Measurements from ENCODE around the gene SARDH. TPM values are rescaled to one million over a fixed set of nuclear protein-coding genes. Genes with fewer than 3 reads are reported as not detected.
A peak's percentile ranks its signal among the peaks of the same experiment; 100 is the strongest.

SARDH gene
- total and polyA plus RNA-seq, 2 donors (not counting 1 experiment from before 2014, with no cell fraction given), result 2.5 to 4.8 TPM

DNA sequence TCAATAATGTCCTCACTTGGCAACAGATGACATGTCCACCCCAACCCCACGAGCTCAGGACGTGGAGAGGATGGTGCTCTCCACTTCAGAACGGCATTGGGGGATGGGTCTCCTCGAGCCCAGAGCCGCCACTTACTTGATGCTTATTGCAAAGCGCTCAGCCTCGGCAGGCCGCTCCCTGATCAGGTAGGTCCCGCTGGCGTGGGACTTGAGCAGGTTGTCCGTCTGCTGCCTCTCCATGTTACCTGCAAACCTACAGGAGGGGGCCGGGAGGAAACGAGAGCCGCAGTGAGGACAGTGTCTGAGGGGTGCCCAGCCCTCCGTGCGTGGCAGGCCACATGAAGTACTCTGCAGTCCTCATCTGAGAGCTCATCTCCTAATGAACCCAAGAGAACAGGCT, 36.6 kb upstream of the SARDH start:
- Histone ChIP-seq H3K4me3 (replicated peaks in 1 of 4; ENCODE audit: control extremely low read depth in 1 of 4, insufficient read depth in 1 of 4, low read depth in 3 of 4, low read length in 4 of 4) (no peak overlapping the region), H3K27ac (ENCODE audit: insufficient read depth, low read length) (no peak overlapping the region), H3K4me1 (ENCODE audit: control insufficient read depth, extremely low read depth, insufficient read depth, low read length) (no peaks in the 10 kb centered on the region), H2AFZ (ENCODE audit: low read length) (no peak overlapping the region), H3K79me2 (ENCODE audit: control insufficient read depth, insufficient read depth, low read length) (no peaks in the 10 kb centered on the region), H4K20me1 (ENCODE audit: control insufficient read depth, extremely low read depth, insufficient read depth, low read length) (no peaks in the 10 kb centered on the region), H3K4me2 (ENCODE audit: extremely low read depth, insufficient read depth, low read length) (no peak overlapping the region), H3K9me3 (ENCODE audit: control insufficient read depth, insufficient read depth, low read depth, low read length) (no peaks in the 10 kb centered on the region), H3K36me3 (ENCODE audit: control insufficient read depth, insufficient read depth, low read length) (peaks cover 24% of the 10 kb centered on the region), H3K9ac (ENCODE audit: insufficient read depth, low read length) (no peak overlapping the region), H3K27me3 (ENCODE audit: control insufficient read depth, insufficient read depth, low read length) (no peaks in the 10 kb centered on the region)
- no peak for DNase-seq (ENCODE audit: low read depth in 2 of 2)
- TF ChIP-seq, protein P1, sequence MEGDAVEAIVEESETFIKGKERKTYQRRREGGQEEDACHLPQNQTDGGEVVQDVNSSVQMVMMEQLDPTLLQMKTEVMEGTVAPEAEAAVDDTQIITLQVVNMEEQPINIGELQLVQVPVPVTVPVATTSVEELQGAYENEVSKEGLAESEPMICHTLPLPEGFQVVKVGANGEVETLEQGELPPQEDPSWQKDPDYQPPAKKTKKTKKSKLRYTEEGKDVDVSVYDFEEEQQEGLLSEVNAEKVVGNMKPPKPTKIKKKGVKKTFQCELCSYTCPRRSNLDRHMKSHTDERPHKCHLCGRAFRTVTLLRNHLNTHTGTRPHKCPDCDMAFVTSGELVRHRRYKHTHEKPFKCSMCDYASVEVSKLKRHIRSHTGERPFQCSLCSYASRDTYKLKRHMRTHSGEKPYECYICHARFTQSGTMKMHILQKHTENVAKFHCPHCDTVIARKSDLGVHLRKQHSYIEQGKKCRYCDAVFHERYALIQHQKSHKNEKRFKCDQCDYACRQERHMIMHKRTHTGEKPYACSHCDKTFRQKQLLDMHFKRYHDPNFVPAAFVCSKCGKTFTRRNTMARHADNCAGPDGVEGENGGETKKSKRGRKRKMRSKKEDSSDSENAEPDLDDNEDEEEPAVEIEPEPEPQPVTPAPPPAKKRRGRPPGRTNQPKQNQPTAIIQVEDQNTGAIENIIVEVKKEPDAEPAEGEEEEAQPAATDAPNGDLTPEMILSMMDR (conservative IDR thresholded peaks at IDR 0.05 in 1 of 2, IDR thresholded peaks at IDR 0.05 in 1 of 2; ENCODE audit: low read depth in 1 of 2, low read length in 2 of 2), result no peak
- TF ChIP-seq EZH2 (IDR thresholded peaks at IDR 0.05; ENCODE audit: low read length, missing control alignments), result no peak

DNA sequence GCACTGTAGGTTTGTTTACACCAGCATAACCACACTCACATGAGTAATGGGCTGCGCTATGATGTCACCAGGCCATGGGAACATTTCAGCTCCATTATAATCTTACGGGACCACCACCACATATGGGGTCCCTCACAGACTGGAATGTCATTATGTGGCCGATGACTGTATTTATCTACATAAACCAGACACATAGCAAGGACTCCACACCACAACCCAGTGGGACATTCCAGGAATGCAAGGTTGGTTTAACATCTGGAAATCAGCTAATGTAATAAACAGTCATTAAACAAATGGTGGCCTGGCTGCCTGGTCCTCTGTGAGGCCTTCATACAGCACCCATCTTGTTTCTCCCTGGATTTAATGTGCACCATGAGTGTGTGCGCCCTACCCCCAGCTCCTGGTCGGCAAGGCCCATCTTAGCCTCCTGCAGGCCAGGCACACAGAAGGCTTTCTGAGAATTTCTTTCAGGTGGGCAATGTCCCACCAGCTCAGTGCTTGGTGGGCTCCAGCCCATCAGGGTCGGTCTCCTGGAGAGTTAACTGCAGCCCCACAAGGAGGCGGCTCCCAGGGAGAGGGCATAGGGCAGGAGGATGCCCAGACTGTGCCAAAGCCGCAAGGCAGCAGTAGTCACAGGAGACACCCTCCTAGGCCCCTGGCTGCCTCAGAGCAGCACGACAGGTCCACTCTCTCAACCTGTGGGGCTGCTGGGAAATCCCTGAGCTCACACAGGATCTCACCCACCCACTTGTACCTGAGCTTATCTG, 35.9 kb upstream of the SARDH start:
- Histone ChIP-seq H3K4me1 (ENCODE audit: control insufficient read depth, extremely low read depth, insufficient read depth, low read length) (no peaks in the 10 kb centered on the region), H4K20me1 (ENCODE audit: control insufficient read depth, extremely low read depth, insufficient read depth, low read length) (no peaks in the 10 kb centered on the region), H3K27ac (ENCODE audit: insufficient read depth, low read length) (no peak overlapping the region), H3K36me3 (ENCODE audit: control insufficient read depth, insufficient read depth, low read length) (peaks cover 23% of the 10 kb centered on the region), H3K4me2 (ENCODE audit: extremely low read depth, insufficient read depth, low read length) (no peak overlapping the region), H3K9me3 (ENCODE audit: control insufficient read depth, insufficient read depth, low read depth, low read length) (no peaks in the 10 kb centered on the region), H3K27me3 (ENCODE audit: control insufficient read depth, insufficient read depth, low read length) (no peaks in the 10 kb centered on the region), H3K9ac (ENCODE audit: insufficient read depth, low read length) (no peak overlapping the region), H3K79me2 (ENCODE audit: control insufficient read depth, insufficient read depth, low read length) (no peaks in the 10 kb centered on the region), H3K4me3 (replicated peaks in 1 of 4; ENCODE audit: control extremely low read depth in 1 of 4, insufficient read depth in 1 of 4, low read depth in 3 of 4, low read length in 4 of 4) (no peak overlapping the region), H2AFZ (ENCODE audit: low read length) (no peak overlapping the region)
- TF ChIP-seq EZH2 (IDR thresholded peaks at IDR 0.05; ENCODE audit: low read length, missing control alignments), result no peak
- TF ChIP-seq, protein P1 (conservative IDR thresholded peaks at IDR 0.05 in 1 of 2, IDR thresholded peaks at IDR 0.05 in 1 of 2; ENCODE audit: low read depth in 1 of 2, low read length in 2 of 2), result no peak
- DNase-seq (ENCODE audit: low read depth in 2 of 2), result peak; percentile 70 to 71

DNA sequence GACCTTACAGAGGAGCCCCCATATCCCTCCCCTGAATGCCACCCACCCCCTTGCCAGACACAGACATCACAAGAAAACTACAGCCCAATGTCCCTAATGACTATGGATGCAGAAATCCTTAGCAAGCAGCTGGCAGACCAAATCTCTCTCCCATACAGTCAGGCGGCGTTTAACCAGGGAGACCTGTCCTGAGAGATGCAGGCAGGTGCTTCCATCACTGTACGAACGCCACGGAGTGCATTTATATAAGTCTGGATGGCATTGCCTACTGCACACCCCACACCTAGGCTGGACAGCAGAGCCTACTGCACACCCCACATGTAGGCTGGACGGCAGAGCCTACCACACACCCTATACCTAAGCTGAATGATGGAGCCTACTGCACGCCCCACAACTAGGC, 34.4 kb upstream of the SARDH start:
- Histone ChIP-seq H3K4me3 (replicated peaks in 1 of 4; ENCODE audit: control extremely low read depth in 1 of 4, insufficient read depth in 1 of 4, low read depth in 3 of 4, low read length in 4 of 4) (no peak overlapping the region), H3K27ac (ENCODE audit: insufficient read depth, low read length) (no peak overlapping the region), H3K9me3 (ENCODE audit: control insufficient read depth, insufficient read depth, low read depth, low read length) (no peaks in the 10 kb centered on the region), H3K9ac (ENCODE audit: insufficient read depth, low read length) (no peak overlapping the region), H3K4me2 (ENCODE audit: extremely low read depth, insufficient read depth, low read length) (no peak overlapping the region), H3K27me3 (ENCODE audit: control insufficient read depth, insufficient read depth, low read length) (no peaks in the 10 kb centered on the region), H4K20me1 (ENCODE audit: control insufficient read depth, extremely low read depth, insufficient read depth, low read length) (no peaks in the 10 kb centered on the region), H2AFZ (ENCODE audit: low read length) (no peak overlapping the region), H3K36me3 (ENCODE audit: control insufficient read depth, insufficient read depth, low read length) (peaks cover 31% of the 10 kb centered on the region), H3K79me2 (ENCODE audit: control insufficient read depth, insufficient read depth, low read length) (no peaks in the 10 kb centered on the region), H3K4me1 (ENCODE audit: control insufficient read depth, extremely low read depth, insufficient read depth, low read length) (no peaks in the 10 kb centered on the region)
- DNase-seq (ENCODE audit: low read depth in 2 of 2), result no peak
- TF ChIP-seq, protein P1 (conservative IDR thresholded peaks at IDR 0.05 in 1 of 2, IDR thresholded peaks at IDR 0.05 in 1 of 2; ENCODE audit: low read depth in 1 of 2, low read length in 2 of 2), result no peak
- no peak for TF ChIP-seq EZH2 (IDR thresholded peaks at IDR 0.05; ENCODE audit: low read length, missing control alignments)

Measured in fibroblast of lung (primary cell).